ENCODE measurements around the gene PLEKHM3. TPM values are rescaled to one million over a fixed set of nuclear protein-coding genes. Genes with fewer than 3 reads are reported as not detected.

Gene PLEKHM3
- total and polyA plus RNA-seq, 2 of the 13 experiments (the other 11 are each of a cell fraction or from before 2014, with no cell fraction given) = 4.5 to 4.7 TPM

DNA sequence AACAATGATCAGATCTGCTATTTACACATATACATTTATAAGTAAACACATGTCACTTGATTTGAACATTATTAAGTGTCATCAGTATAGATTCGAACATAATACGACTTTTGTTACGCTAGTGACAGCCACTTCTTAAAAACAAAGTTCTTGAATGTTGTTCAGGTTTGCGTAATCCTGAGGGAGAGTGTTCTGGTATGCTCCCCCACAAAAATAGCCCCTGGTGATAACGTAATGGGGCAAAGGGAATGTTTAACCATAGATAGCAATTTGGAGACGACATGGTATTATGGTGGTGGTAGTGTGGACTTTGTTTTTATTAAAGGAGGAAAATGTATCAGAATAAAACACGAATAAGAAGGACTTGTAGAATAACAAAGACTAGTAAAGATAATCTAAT, 90.6 kb downstream of the PLEKHM3 start (continued):
- no peak for TF ChIP-seq YY1 (IDR thresholded peaks at IDR 0.05; ENCODE audit: insufficient read depth, insufficient replicate concordance, low read depth, low read length)
- no peak for TF ChIP-seq NFIC (IDR thresholded peaks at IDR 0.05; ENCODE audit: low read length)
- TF ChIP-seq EP300 (IDR thresholded peaks at IDR 0.05; ENCODE audit: low read depth in 2 of 2, low read length in 2 of 2) = peak in 1 of 2 experiments; percentile 71; a peak in 1 of 4 replicates
- no peak for TF ChIP-seq EP300 (CRISPR knock-in tag; IDR thresholded peaks at IDR 0.05; ENCODE audit: borderline replicate concordance)
- TF ChIP-seq HOXA5 (CRISPR knock-in tag; IDR thresholded peaks at IDR 0.05) = no peak
- no peak for TF ChIP-seq MYNN (CRISPR knock-in tag; IDR thresholded peaks at IDR 0.05; ENCODE audit: low read depth)
- TF ChIP-seq, protein P1, sequence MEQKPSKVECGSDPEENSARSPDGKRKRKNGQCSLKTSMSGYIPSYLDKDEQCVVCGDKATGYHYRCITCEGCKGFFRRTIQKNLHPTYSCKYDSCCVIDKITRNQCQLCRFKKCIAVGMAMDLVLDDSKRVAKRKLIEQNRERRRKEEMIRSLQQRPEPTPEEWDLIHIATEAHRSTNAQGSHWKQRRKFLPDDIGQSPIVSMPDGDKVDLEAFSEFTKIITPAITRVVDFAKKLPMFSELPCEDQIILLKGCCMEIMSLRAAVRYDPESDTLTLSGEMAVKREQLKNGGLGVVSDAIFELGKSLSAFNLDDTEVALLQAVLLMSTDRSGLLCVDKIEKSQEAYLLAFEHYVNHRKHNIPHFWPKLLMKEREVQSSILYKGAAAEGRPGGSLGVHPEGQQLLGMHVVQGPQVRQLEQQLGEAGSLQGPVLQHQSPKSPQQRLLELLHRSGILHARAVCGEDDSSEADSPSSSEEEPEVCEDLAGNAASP (CRISPR knock-in tag; IDR thresholded peaks at IDR 0.05; ENCODE audit: borderline replicate concordance) = no peak
- TF ChIP-seq ZNF678 (CRISPR knock-in tag; IDR thresholded peaks at IDR 0.05) = no peak
- no peak for TF ChIP-seq RBAK (CRISPR knock-in tag; IDR thresholded peaks at IDR 0.05)
- no peak for TF ChIP-seq SP5 (CRISPR knock-in tag; IDR thresholded peaks at IDR 0.05; ENCODE audit: borderline replicate concordance, low read depth)
- no peak for TF ChIP-seq REPIN1 (CRISPR knock-in tag; IDR thresholded peaks at IDR 0.05; ENCODE audit: borderline replicate concordance, low read depth)
- no peak for TF ChIP-seq POLR2AphosphoS5 (IDR thresholded peaks at IDR 0.05; ENCODE audit: low read depth, low read length)
- peak; percentile 19; the same call in 1 of the 2 replicates for TF ChIP-seq FOXO1 (CRISPR knock-in tag; IDR thresholded peaks at IDR 0.05)
- TF ChIP-seq ZNF749 (CRISPR knock-in tag; IDR thresholded peaks at IDR 0.05; ENCODE audit: borderline replicate concordance) = no peak
- TF ChIP-seq KAT7 (CRISPR knock-in tag; IDR thresholded peaks at IDR 0.05; ENCODE audit: borderline replicate concordance) = no peak
- TF ChIP-seq HNF4A (CRISPR knock-in tag; IDR thresholded peaks at IDR 0.05) = peak; percentile 58
- TF ChIP-seq TARDBP (CRISPR knock-in tag; IDR thresholded peaks at IDR 0.05) = peak; percentile 69; the same call in 1 of the 2 replicates
- peak; percentile 33; the same call in 1 of the 2 replicates for TF ChIP-seq CREM (IDR thresholded peaks at IDR 0.05)
- no peak for TF ChIP-seq CREM (CRISPR knock-in tag; IDR thresholded peaks at IDR 0.05)
- TF ChIP-seq, protein P2, sequence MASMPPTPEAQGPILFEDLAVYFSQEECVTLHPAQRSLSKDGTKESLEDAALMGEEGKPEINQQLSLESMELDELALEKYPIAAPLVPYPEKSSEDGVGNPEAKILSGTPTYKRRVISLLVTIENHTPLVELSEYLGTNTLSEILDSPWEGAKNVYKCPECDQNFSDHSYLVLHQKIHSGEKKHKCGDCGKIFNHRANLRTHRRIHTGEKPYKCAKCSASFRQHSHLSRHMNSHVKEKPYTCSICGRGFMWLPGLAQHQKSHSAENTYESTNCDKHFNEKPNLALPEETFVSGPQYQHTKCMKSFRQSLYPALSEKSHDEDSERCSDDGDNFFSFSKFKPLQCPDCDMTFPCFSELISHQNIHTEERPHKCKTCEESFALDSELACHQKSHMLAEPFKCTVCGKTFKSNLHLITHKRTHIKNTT (CRISPR knock-in tag; IDR thresholded peaks at IDR 0.05) = no peak
- TF ChIP-seq FIP1L1 (IDR thresholded peaks at IDR 0.05; ENCODE audit: borderline replicate concordance, insufficient read depth, low read depth, low read length) = no peak
- no peak for TF ChIP-seq MXD4 (CRISPR knock-in tag; IDR thresholded peaks at IDR 0.05)
- TF ChIP-seq, protein P3, sequence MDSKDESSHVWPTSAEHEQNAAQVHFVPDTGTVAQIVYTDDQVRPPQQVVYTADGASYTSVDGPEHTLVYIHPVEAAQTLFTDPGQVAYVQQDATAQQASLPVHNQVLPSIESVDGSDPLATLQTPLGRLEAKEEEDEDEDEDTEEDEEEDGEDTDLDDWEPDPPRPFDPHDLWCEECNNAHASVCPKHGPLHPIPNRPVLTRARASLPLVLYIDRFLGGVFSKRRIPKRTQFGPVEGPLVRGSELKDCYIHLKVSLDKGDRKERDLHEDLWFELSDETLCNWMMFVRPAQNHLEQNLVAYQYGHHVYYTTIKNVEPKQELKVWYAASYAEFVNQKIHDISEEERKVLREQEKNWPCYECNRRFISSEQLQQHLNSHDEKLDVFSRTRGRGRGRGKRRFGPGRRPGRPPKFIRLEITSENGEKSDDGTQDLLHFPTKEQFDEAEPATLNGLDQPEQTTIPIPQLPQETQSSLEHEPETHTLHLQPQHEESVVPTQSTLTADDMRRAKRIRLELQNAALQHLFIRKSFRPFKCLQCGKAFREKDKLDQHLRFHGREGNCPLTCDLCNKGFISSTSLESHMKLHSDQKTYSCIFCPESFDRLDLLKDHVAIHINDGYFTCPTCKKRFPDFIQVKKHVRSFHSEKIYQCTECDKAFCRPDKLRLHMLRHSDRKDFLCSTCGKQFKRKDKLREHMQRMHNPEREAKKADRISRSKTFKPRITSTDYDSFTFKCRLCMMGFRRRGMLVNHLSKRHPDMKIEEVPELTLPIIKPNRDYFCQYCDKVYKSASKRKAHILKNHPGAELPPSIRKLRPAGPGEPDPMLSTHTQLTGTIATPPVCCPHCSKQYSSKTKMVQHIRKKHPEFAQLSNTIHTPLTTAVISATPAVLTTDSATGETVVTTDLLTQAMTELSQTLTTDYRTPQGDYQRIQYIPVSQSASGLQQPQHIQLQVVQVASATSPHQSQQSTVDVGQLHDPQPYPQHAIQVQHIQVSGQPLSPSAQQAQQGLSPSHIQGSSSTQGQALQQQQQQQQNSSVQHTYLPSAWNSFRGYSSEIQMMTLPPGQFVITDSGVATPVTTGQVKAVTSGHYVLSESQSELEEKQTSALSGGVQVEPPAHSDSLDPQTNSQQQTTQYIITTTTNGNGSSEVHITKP (CRISPR knock-in tag; IDR thresholded peaks at IDR 0.05; ENCODE audit: low read depth) = no peak
- TF ChIP-seq ZNF780A (CRISPR knock-in tag; IDR thresholded peaks at IDR 0.05) = no peak

Measured in HepG2 (cell line).